Measurements from ENCODE around the gene STAT1.

The STAT1 gene

GRCh38 chr2:191013932-191014652, at the start of gene STAT1:
Gene STAT1, minus strand, starts transcription at chr2:191014171. Its CDS starts 4,168 bp downstream, at chr2:191010003.
- DNase-seq (ENCODE audit: low spot score) = peak; percentile 98

DNA sequence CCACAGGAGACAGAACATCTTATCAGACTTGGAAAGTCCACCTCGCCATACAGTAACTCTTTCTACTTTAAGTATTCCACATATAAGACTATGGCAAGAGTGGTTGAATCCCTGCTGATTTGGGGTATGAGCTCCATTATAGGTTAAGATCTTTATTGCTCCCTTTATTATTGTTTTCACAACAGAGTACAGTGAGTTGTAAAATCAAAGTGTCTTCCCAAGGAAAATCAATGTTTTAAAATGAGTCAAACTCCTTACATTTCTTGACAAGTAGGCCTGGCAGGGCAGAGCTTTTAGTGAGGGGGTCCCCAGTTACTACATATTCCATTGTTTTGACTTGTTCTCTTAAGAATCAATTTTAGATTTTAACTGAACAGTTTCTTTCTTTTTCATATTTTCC, 49.6 kb upstream of the STAT1 start:
- no peak for DNase-seq (ENCODE audit: low spot score)

- DNase-seq (ENCODE audit: low spot score) = no peak
Measured at GRCh38 chr2:191061381-191061980, 47.5 kb upstream of the STAT1 start.

DNA sequence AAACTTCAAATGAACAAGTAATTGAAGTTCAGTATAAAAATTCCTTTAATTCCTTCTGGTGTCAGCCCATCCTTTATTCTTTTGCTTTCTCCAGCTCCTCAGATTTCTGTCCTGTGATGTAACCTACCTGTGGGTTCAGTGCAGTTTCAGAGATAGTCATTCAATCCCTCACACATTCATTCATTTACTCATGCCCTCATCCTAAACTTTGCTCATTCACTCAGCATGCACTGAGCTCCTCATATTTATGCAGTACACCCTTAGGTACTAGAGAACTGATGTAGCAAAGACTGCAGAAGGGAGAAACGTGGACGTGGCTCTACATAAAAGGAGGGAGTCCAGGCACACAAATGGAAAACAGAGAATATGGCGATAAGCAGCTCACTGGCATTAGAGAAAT, 45.3 kb upstream of the STAT1 start:
- DNase-seq (ENCODE audit: low spot score) = no peak

DNA sequence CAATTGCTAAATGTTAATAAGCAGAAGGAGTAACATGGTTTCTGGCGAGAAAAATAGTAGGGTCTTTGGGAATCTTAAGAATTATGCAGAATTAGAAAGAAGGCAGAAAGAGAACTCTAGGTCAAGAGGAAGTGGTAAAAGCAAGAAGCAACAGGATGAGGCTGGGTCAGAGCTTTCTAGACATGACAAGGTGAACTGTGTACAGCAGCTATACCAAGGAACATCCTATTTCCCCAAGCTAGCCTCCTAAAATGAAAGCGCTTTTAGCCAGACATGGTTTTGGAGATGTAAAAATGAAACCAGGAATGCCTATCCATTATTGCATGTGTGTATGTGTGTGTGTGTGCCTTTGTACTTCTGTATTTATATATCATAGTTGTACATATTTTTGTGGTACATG, 42.3 kb upstream of the STAT1 start:
- DNase-seq (ENCODE audit: low spot score) = no peak

DNA sequence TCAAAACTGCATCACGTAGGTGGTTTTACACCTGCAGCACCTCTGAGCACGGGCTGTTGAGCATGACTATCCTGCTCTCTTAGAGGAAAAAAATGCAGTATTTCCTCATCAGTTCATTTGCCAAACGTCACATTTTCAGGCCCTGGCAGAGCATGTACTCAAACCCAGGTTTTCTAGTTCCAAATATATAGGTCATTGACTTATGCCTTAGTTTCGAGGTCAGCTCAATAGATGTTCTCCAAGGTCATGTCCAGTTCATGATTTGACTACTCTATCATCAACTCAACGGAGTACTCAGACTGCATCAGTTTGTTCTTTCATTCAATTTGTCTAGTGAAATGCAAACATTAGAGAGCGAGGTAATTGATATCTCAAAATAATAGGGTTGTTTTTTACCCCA, 39.3 kb upstream of the STAT1 start:
- DNase-seq (ENCODE audit: low spot score) = no peak

- peak; percentile 12 for DNase-seq (ENCODE audit: low spot score)
Measured at GRCh38 chr2:191051825-191052778, 38.1 kb upstream of the STAT1 start.

DNA sequence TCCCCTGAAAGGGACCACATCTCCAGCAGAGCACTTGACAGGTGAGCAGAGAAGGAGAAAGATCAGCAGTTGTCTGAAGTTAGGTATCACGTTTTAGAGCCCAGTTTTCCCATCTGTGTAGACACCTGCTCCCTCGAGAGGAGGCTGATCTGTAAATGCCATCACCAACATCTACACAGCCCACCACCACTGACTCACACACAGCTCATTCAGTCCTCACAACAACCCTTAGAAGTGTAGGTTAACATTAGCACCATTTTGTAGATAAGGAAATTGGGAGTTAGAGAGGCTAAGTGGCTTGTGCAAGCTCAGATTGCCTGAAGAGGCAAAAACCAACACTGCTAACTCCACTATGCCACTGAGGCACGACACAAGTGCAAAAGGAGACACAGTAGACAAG, 37.2 kb upstream of the STAT1 start:
- no peak for DNase-seq (ENCODE audit: low spot score)

GRCh38 chr2:191050640-191050987, 36.6 kb upstream of the STAT1 start:
- peak; percentile 21 for DNase-seq (ENCODE audit: low spot score)

GRCh38 chr2:191049728-191050639, 36.0 kb upstream of the STAT1 start:
- DNase-seq (ENCODE audit: low spot score) = no peak

- DNase-seq (ENCODE audit: low spot score) = no peak
Measured at GRCh38 chr2:191048073-191048472, 34.1 kb upstream of the STAT1 start.

- DNase-seq (ENCODE audit: low spot score) = no peak
Measured at GRCh38 chr2:191045141-191045540, 31.2 kb upstream of the STAT1 start.

DNA sequence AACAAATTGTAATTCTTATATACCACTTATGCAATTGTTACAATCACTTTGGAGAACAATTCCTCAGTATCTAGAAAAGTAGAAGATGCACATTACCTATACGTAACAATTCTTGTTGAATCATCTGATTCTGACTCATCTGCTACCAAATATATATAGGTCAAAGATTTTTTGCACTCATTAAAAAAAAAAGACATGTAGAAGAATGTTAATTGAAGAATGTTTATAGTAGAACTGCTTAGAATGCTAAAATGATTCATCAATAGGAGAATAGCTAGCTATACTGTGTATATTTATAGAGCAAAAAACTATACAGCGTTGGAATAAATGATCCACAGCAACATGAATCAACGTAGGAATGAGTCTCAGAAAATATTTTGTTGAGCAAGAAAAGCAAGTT, 29.5 kb upstream of the STAT1 start:
- DNase-seq (ENCODE audit: low spot score) = no peak

- no peak for DNase-seq (ENCODE audit: low spot score)
Measured at GRCh38 chr2:191041418-191042161, 27.6 kb upstream of the STAT1 start.

- DNase-seq (ENCODE audit: low spot score) = no peak
Measured at GRCh38 chr2:191039616-191040015, 25.6 kb upstream of the STAT1 start.

DNA sequence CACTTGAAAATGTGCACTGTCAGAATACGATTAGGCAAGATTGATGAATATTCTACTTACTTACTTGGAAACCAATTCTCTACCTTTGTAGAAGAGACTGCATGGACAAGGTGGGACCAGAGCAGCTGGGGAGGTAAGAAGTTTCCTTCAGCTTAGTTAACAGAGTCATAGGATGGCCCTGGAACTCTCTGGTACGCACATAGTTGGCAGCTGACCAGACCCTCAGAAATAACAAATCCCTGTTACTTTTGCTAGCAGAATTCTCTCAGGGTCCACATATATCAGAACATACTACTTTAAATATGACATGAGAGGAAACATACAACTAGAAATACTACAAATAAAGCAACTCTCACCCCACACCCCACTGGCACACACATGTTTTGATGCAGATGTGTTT, 24.8 kb upstream of the STAT1 start:
- DNase-seq (ENCODE audit: low spot score) = no peak

DNA sequence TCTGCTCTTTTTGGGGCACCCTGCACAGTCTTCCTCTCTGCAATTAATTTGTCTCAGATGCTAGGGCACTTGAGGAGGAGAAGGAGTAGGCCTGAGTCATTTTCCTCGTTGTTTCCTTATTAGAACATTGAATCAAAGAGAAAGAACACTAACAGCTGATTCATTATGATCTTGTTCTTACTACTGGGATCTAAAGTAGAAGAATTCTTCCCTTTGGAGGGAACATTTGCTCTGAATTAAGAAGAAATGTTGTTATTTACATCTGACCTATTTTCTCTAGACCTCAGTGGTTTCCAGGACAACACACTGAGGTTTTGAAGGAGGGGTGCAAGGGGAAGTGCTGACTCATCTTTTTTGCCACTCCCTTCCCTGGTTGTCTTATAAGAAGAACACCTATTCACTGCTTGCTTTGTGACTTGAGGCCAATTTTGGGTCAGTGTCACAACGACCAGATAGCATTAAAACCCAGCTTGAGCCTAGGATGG, 24.3 kb upstream of the STAT1 start:
- peak; percentile 41 for DNase-seq (ENCODE audit: low spot score)

- no peak for DNase-seq (ENCODE audit: low spot score)
Measured at GRCh38 chr2:191037351-191037750, 23.4 kb upstream of the STAT1 start.

- DNase-seq (ENCODE audit: low spot score) = no peak
Measured at GRCh38 chr2:191036363-191036762, 22.4 kb upstream of the STAT1 start.

GRCh38 chr2:191032588-191033429, 18.8 kb upstream of the STAT1 start:
- no peak for DNase-seq (ENCODE audit: low spot score)
